Endothelial cell of umbilical vein (primary cell): ENCODE results near the gene ACAD8. TPM values are rescaled to one million over a fixed set of nuclear protein-coding genes. Genes with fewer than 3 reads are reported as not detected.

Experiments
- BruUV-seq: library from RNA; stranded (reverse); fragments of 400-500 nt; replicated peaks from 2 replicates; lab custom pipeline; 2021; lab: Mats Ljungman, UMichigan
- CTCF ChIA-PET: fragments of 300-600, 350-600 bp; sonication (Branson Sonifier 250); formaldehyde crosslinking; loops from one replicate; lab custom pipeline; 2021; ENCODE audit warnings: antibody characterized with exemption, inconsistent platforms; lab: Charles Lee
- POLR2A ChIA-PET: fragments of 300-600, 350-600 bp; sonication (Branson Sonifier 250); formaldehyde crosslinking; loops from one replicate; lab custom pipeline; 2021; ENCODE audit warnings: antibody characterized with exemption, inconsistent platforms; lab: Charles Lee
- DNase-seq: peaks from one replicate; pipeline ENCODE4 v3.0.0-alpha.2; 2011; ENCODE audit warnings: low read depth, low spot score
- FAIRE-seq: peaks from 2 replicates; lab custom pipeline; 2011; peaks lifted over from hg19 to GRCh38; lab: Jason Lieb, UNC
- H2AFZ ChIP-seq: 2 replicates; pipeline ENCODE4 v1.6.0; 2012; ENCODE audit warnings: low read depth, low read length, control low read depth, inconsistent platforms
- H3K27ac ChIP-seq: 2 replicates; pipeline ENCODE4 v1.5.1; 2011; ENCODE audit warnings: low read depth, mild to moderate bottlenecking, control low read depth, low read length, moderate library complexity; ENCODE audit not compliant: insufficient read depth
- H3K27me3 ChIP-seq, 2 experiments: 2 replicates each; pipeline versions ENCODE4 v1.6.0 to v1.6.1; 2011; ENCODE audit warnings: low read length in 2 of 2, mixed read lengths in 1 of 2; ENCODE audit not compliant: control insufficient read depth in 2 of 2, insufficient read depth in 2 of 2
- H3K36me3 ChIP-seq, 2 experiments: 2 replicates in 1 of 2; 3 replicates in 1 of 2; pipeline ENCODE4 v1.5.1; 2011; ENCODE audit warnings: low read length in 2 of 2, mild to moderate bottlenecking in 1 of 2, moderate library complexity in 1 of 2; ENCODE audit not compliant: control insufficient read depth in 2 of 2, insufficient read depth in 2 of 2; ENCODE audit errors: extremely low read depth in 1 of 2
- H3K4me1 ChIP-seq: 3 replicates; pipeline ENCODE4 v1.5.1; 2011; ENCODE audit warnings: mild to moderate bottlenecking, low read length; ENCODE audit not compliant: control insufficient read depth, insufficient read depth; ENCODE audit errors: extremely low read depth
- H3K4me2 ChIP-seq: 2 replicates; pipeline ENCODE4 v1.6.1; 2011; ENCODE audit warnings: low read length, control low read depth, mixed read lengths; ENCODE audit not compliant: insufficient read depth
- H3K4me3 ChIP-seq, 3 experiments: fragments of 200-600 bp in 1 of 3; sonication (generic), shearing (Covaris generic) in 1 of 3; replicated peaks in 1 of 3; 2 replicates each; pipeline ENCODE4 v1.5.1; 2011 to 2016; ENCODE audit warnings: control low read depth in 3 of 3, low read length in 3 of 3, mild to moderate bottlenecking in 2 of 3, inconsistent platforms in 1 of 3, low read depth in 1 of 3, moderate library complexity in 1 of 3; ENCODE audit not compliant: insufficient read depth in 1 of 3
- H3K79me2 ChIP-seq: 2 replicates; pipeline ENCODE4 v1.6.0; 2012; ENCODE audit warnings: low read length, inconsistent platforms; ENCODE audit not compliant: control insufficient read depth, insufficient read depth
- H3K9ac ChIP-seq: replicated peaks from 2 replicates; pipeline ENCODE3; 2011; ENCODE audit warnings: low read length, control low read depth; ENCODE audit not compliant: insufficient read depth; ENCODE audit errors: extremely low read depth
- H3K9me1 ChIP-seq: replicated peaks from 3 replicates; pipeline ENCODE4 v1.6.0; 2011; ENCODE audit warnings: mild to moderate bottlenecking, low read length; ENCODE audit not compliant: control insufficient read depth, insufficient read depth; ENCODE audit errors: extremely low read depth
- H3K9me3 ChIP-seq: replicated peaks from 2 replicates; pipeline ENCODE4 v1.5.1; 2012; ENCODE audit warnings: low read length, inconsistent platforms; ENCODE audit not compliant: control insufficient read depth, insufficient read depth
- H4K20me1 ChIP-seq: replicated peaks from 2 replicates; pipeline ENCODE3; 2011; ENCODE audit warnings: mild to moderate bottlenecking, low read length; ENCODE audit not compliant: control insufficient read depth, insufficient read depth; ENCODE audit errors: extremely low read depth
- CTCF ChIP-seq, 2 donors: IDR thresholded peaks; 1 replicate in 1 of 2; 2 replicates in 1 of 2; pipeline ENCODE4 v1.5.1; 2011; ENCODE audit warnings: low read length in 2 of 2, mild to moderate bottlenecking in 2 of 2, moderate library complexity in 2 of 2, control low read depth in 1 of 2, inconsistent platforms in 1 of 2, low read depth in 1 of 2; ENCODE audit not compliant: insufficient read depth in 1 of 2; ENCODE audit errors: extremely low read depth in 1 of 2
- EZH2 ChIP-seq: IDR thresholded peaks from 2 replicates; pipeline ENCODE4 v1.6.1; 2012; ENCODE audit warnings: borderline replicate concordance, low read depth, mild to moderate bottlenecking, moderate library complexity, low read length, inconsistent platforms; ENCODE audit not compliant: severe bottlenecking
- GATA2 ChIP-seq: IDR thresholded peaks from 2 replicates; pipeline ENCODE4 v1.7.0; 2011; ENCODE audit warnings: low read depth, mild to moderate bottlenecking, moderate library complexity, mixed read lengths, low read length; ENCODE audit not compliant: insufficient read length, insufficient read depth
- JUN ChIP-seq: IDR thresholded peaks from 2 replicates; pipeline ENCODE4 v1.6.1; 2011; ENCODE audit warnings: borderline replicate concordance, low read depth; ENCODE audit not compliant: insufficient read length, insufficient read depth
- MYC ChIP-seq: IDR thresholded peaks from one replicate; pipeline ENCODE4 v1.6.1; 2011; ENCODE audit warnings: mild to moderate bottlenecking, low read depth, low read length
- POLR2A ChIP-seq: IDR thresholded peaks from 2 replicates; pipeline ENCODE4 v1.6.1; 2012; ENCODE audit warnings: low read depth, mild to moderate bottlenecking, control low read depth, low read length
- POLR2AphosphoS5 ChIP-seq: IDR thresholded peaks from 2 replicates; pipeline ENCODE4 v1.6.1; 2012; ENCODE audit warnings: low read depth, mild to moderate bottlenecking, control low read depth, low read length, moderate library complexity; ENCODE audit not compliant: insufficient read depth
- dilution Hi-C: fragments of 300-500 bp; cut with MboI; formaldehyde crosslinking; loops from one replicate; pipeline ENCODE4 v1.15.0; 2019; ENCODE audit warnings: low sequenced_read_pairs; ENCODE audit not compliant: extremely low pct_ligation_motif_present
- intact Hi-C: fragments of 100-400 bp; cut with micrococcal nuclease; formaldehyde crosslinking; loops from one replicate; pipeline ENCODE4 v1.10.0; 2022
- polyA plus RNA-seq, 4 experiments: library from polyadenylated mRNA; depleted of rRNA in 3 of 4; stranded (reverse) in 3 of 4; unstranded in 1 of 4; fragments of >200 nt; gene quantifications; 2 replicates each; pipeline versions ENCODE4 v1.2.1 to v1.2.3, GENCODE V29; 2011 to 2012; ENCODE audit warnings: missing spikeins in 1 of 4
- total RNA-seq: library from RNA; stranded (reverse); gene quantifications from 2 replicates; pipeline ENCODE4 v1.2.3, GENCODE V29; 2021
- TF ChIP-seq, protein P1 (sequence below): IDR thresholded peaks from 2 replicates; pipeline ENCODE4 v1.6.1; 2011; ENCODE audit not compliant: insufficient read depth, insufficient read length

The ACAD8 gene
- total and polyA plus RNA-seq, 2 donors (not counting 3 experiments of a cell fraction or from before 2014, with no cell fraction given): 22.9 to 29.0 TPM

- Histone ChIP-seq H3K9ac (peak overlapping the region; percentile 67), H2AFZ (peak overlapping the region; percentile 80), H3K36me3 (no peaks in the 10 kb centered on the region), H3K79me2 (peaks cover 67% of the 10 kb centered on the region), H3K9me1 (no peaks in the 10 kb centered on the region), H3K4me1 (peaks cover 34% of the 10 kb centered on the region), H3K4me2 (peak overlapping the region; percentile 70), H3K27ac (peak overlapping the region; percentile 16), H3K4me3 (peak overlapping the region; percentile 43 to 73 (median 59)), H3K27me3 (no peaks in the 10 kb centered on the region), H4K20me1 (no peaks in the 10 kb centered on the region), H3K9me3 (no peaks in the 10 kb centered on the region)
- intact Hi-C loops: loop anchor here (1.0 to 5.0 kb wide), 4 partner anchors 28 to 158 kb away; partner anchors contain the start of genes ACAD8, JAM3 and THYN1
- ChIA-PET CTCF (interaction anchor here (0.8 to 3.3 kb wide), 11 partner anchors 10 to 297 kb away, joined by 3 to 21 read pairs (median 4); partner anchors contain the start of genes ACAD8 and THYN1), POLR2A (interaction anchor here (0.5 to 0.7 kb wide), 3 partner anchors 18 to 269 kb away, joined by 3 read pairs; partner anchors contain the start of gene IGSF9B)
- TF ChIP-seq JUN (no peak), EZH2 (no peak), POLR2AphosphoS5 (peak; percentile 83), MYC (no peak), GATA2 (no peak), POLR2A (peak; percentile 82), CTCF (IDR thresholded peaks at IDR 0.05; ENCODE audit: extremely low read depth in 1 of 2, insufficient read depth in 1 of 2, low read depth in 1 of 2, low read length in 2 of 2) (no peak)
- TF ChIP-seq, protein P1, sequence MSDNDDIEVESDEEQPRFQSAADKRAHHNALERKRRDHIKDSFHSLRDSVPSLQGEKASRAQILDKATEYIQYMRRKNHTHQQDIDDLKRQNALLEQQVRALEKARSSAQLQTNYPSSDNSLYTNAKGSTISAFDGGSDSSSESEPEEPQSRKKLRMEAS: no peak
- FAIRE-seq: no peak
- BruUV-seq: no TSS peak
- dilution Hi-C loops: no loop called here
- DNase-seq: peak; percentile 25
Measured at GRCh38 chr11:134224710-134225664, 28.4 kb upstream of the ACAD8 start.
